ENCODE measurements around the gene NCK2.

DNA sequence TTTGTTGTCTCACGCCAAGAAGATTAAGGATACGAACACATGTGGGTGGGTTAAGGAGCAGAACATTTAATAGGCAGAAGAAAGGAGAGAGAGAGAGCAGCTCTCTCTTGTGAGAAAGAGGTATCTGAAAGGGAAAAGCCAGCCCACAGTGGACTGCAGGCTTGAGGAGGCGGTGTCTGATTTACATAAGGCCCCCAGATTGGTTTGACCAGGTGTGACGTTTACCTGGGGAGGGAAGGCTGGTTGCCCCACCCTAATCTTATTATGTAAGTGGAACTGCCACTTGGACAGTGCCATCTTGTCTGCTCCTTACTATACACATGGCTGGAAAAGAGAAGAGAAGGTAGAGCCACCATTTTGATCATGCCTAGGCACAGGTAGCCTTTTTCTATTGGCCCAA is 189.2 kb downstream of the NCK2 start:
- TF ChIP-seq, protein P1, sequence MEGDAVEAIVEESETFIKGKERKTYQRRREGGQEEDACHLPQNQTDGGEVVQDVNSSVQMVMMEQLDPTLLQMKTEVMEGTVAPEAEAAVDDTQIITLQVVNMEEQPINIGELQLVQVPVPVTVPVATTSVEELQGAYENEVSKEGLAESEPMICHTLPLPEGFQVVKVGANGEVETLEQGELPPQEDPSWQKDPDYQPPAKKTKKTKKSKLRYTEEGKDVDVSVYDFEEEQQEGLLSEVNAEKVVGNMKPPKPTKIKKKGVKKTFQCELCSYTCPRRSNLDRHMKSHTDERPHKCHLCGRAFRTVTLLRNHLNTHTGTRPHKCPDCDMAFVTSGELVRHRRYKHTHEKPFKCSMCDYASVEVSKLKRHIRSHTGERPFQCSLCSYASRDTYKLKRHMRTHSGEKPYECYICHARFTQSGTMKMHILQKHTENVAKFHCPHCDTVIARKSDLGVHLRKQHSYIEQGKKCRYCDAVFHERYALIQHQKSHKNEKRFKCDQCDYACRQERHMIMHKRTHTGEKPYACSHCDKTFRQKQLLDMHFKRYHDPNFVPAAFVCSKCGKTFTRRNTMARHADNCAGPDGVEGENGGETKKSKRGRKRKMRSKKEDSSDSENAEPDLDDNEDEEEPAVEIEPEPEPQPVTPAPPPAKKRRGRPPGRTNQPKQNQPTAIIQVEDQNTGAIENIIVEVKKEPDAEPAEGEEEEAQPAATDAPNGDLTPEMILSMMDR (IDR thresholded peaks at IDR 0.05), result no peak
- TF ChIP-seq POLR2A (IDR thresholded peaks at IDR 0.05), result peak in 2 of 3 donors; percentile 18 to 28

Measured in body of pancreas (tissue), 4 donors.